Inferior parietal cortex (tissue), 1 donor: Measurements from ENCODE around the gene SMARCC2.
"Not testable (repeated sequence)": the region's sequence is repeated elsewhere in the genome, so short reads cannot be mapped to it uniquely, and the experiment has no call there.

Source experiments
- DNase-seq: peaks from one replicate; pipeline ENCODE4 v3.0.0-alpha.2; 2016; ENCODE audit errors: extremely low spot score

SMARCC2 gene

GRCh38 chr12:56208006-56208405 is 18.7 kb upstream of the SMARCC2 start:
- no peak for DNase-seq

DNA sequence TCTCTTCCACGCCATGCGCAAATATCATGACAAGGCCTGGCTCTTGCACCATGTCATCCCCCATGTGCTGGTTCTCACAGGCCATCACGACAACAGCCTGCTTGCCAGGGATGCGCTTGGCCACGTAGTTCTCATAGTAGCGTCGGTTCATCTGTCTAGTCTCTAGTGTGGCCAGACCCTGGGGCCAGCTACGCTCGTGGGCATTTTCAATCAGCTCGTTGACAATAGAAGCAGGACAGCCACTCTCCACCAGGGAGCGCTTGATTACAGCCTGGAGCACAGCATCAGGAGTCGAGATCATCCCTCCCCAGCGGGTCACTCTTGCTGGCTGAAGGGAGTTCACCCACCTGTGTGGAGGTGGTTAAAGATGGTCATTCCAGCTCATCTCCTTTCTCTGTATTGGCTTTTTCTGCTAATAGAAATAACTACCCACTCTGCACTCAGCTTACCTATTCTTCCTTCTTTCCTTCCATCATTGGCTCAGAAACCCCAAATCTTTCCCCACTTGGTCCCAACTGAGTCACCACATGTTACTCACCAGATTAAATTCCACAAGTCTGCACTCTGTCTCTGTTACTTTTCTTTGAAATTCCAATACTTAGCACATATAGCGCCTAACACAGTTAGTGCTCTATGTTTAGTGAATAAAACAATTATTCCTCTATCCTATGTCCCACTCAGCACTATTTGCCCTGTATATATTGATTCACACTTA is 17.3 kb upstream of the SMARCC2 start:
- DNase-seq: peak; percentile 25

DNA sequence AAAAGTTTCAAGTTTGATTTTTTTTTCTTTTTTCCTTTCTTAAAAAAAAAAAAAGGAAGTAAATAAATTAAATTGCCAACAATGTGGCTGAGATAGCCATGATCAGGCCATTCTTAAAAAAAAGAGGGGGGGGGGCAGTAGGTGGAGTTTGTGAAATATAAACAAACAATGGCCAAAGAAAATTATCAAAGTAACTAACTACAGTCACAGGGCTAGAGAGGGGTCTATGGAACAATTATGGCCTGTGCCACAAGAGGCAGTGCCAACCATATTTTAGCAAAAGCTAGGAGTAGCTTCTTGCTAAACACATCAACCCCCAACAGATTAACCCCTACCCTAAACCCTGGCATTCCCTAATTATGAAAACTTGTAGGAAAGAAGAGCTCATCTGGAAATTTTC is 16.2 kb upstream of the SMARCC2 start:
- DNase-seq: no peak

- DNase-seq: no peak
Measured at GRCh38 chr12:56204275-56204674, 15.0 kb upstream of the SMARCC2 start.

DNA sequence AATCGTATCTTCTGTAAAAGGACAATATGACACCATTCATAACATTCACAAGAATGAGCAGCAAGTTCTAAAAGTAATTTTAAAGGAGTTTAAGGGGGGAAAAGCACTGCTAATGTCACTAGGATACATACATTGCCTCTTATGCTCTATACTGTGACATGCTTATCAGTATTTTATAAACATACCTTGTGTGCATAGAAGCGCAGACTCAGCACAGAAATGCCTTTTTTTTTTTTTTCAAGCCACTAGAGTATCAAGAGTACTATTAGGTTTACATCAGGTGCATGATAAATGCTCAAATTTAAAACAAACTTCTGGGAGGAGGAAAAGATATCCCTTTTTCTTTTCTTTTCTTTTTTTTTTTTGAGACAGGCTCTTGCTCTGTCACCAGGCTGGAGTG is 13.6 kb upstream of the SMARCC2 start:
- no peak for DNase-seq

DNA sequence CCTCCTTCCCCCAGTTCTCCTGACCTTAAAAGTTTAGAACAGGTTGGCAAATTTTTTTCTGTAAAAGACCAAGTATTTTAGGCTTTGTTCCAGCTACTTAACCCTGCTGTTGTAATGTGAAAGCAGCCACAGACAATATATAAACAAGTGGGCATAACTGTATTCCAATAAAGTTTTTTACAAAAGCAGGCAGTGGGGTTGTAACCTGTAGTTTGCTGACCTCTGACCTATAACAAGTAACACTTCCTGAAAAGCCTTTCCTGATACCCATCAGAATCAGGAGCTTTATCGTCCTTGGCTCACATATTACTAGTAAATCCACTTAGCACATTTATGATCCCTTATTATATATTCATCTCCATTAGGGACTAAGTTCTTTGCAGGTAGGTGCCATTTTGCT is 13.1 kb upstream of the SMARCC2 start:
- DNase-seq: no peak

- DNase-seq: no peak
Measured at GRCh38 chr12:56198836-56199235, 9.6 kb upstream of the SMARCC2 start.

DNA sequence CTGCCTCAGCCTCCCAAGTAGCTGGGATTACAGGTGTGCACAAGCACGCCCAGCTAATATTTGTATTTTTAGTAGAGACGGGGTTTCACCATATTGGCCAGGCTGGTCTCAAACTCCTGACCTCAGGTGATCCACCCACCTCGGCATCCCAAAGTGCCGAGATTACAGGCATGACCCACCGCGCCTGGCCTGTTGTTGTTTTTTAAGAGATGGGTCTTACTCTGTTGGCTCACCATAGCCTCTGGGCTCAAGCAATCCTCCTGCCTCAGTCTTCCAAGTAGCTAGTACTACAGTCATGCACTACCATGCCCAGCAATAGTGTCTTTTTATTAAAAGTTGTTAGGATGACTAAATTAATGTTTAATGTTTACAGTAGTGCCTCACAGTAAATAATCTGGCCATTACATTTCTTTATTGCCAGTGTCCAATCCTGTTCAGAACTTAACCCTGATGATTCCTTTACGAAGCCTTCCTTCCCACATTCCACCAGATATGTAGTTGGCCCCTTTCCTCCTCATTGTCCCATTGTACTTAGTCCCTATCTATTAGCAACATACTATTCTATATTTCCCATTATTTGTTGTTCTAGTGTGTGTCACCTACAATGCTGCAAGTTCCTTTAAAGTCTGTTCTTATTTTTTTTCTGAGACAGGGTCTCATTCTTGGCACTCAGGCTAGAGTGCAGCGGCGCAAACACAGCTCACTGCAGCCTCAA is 8.8 kb upstream of the SMARCC2 start:
- DNase-seq: no peak

DNA sequence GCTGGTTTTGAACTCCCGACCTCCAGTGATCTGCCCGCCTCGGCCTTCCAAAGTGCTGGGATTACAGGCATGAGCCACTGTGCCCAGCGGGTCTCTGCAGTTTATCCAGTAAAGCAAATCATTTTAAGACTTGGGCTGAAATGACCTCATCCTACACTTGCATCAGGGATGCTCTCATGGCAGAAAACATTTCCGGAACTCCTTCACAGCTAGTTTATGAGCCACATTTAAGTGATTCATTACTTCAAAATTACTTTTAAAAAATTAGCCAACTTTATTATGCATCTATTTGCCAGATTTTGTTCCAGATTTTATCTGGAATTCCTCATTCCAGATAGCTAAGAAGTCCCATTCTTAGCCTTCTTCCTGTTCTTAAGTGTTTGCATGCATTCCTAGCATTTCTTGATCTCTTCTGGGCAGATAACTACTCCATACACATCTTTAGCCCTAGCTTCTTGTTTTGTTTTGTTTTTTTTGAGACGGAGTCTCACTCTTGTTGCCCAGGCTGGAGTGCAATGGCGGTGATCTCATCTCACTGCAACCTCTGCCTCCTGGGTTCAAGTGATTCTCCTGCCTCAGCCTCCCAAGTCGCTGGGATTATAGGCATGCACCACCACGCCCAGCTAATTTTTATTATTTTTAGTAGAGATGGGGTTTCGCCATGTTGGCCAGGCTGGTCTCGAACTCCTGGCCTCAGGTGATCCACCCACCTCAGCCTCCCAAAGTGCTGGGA is 7.7 kb upstream of the SMARCC2 start:
- DNase-seq: not testable (repeated sequence)

DNA sequence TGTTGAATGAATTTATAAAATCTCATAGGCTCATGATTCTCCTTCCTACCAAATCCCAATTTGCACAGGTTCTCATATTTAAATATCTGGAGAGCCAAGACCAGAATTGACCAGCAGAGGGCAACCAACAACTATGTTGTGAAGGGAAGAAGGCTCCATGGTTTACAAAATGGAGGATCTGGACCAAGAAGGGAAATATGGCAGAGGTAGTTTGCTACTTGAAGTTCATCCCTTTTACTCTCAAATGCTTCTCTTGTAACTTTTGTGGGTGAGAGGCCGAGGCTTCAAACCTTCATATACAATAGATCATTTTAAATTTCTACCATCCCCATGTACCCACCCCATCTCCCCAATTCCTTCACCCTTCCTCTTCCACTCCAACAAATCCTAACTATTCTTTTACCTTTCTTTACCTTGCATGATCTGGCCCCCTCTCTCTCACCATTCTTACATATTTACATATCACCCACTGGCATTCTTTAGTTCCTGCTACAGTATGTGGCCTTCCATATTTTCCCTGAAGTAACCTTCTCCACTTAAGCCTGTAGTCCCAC is 3.8 kb upstream of the SMARCC2 start:
- DNase-seq: peak; percentile 94

GRCh38 chr12:56192582-56192981 is 3.3 kb upstream of the SMARCC2 start:
- DNase-seq: no peak

DNA sequence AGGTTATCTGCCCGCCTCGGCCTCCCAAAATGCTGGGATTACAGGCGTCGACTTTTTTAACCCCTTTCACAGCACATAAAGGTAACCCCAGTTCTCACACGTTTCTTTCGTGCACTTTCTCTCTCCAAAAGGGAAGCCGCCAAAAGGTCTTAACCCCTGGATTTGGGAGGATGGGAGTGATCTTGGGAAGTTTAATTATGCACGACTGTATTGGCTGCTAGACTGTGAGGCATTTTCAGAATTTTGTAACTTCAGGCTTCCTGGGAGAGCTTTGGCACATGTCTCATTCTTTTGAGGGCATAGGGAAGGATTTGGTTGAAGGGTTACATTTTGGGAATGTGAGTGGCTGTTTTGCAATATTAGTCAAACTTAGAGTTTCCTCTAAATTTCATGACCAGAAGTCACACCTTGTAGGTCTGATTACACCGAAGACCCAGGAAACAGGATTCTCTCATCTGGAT is 1.4 kb upstream of the SMARCC2 start:
- peak; percentile 11 for DNase-seq

GRCh38 chr12:56189918-56190694 is 823 bp upstream of the SMARCC2 start:
- DNase-seq: peak; percentile 90

GRCh38 chr12:56188778-56189098 is 545 bp downstream of the SMARCC2 start:
- DNase-seq: no peak

DNA sequence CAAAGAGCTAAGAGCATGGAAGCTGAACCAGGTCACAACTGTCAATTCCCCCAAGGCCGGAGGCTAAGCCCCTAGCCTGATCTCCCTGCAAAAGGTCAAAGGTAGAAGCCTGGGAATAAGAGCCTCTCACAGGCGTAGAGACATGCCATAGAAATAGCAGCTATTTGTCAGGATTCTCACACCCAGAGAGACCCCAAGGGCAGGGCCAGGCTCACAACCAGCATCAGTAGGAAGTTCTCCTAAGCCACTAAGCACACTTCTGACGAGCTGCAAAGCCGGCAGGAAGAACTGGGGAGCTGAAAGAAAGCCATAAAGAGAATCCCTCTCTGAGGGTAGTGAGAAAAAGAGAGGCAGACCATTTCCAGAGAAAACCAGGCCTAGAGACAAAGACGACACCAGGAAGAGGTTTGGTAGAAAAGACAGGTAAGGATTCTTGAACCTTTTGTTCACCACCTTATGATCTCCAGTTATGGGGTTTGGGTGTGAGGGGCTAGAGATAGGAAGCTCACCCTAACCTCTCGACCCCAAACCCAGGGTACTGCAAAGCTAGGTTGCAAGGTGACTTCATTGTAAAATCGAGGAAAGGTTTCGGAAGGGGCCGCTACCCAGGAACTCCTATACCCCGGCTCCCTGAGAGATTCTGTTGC is 1.0 kb downstream of the SMARCC2 start:
- no peak for DNase-seq

GRCh38 chr12:56186957-56187356 is 2.3 kb downstream of the SMARCC2 start:
- DNase-seq: no peak

- no peak for DNase-seq
Measured at GRCh38 chr12:56178347-56178746, 10.9 kb downstream of the SMARCC2 start.

- no peak for DNase-seq
Measured at GRCh38 chr12:56172839-56173238, 16.4 kb downstream of the SMARCC2 start.

- no peak for DNase-seq
Measured at GRCh38 chr12:56169229-56169759, 20.0 kb downstream of the SMARCC2 start.

- no peak for DNase-seq
Measured at GRCh38 chr12:56165369-56165768, 23.9 kb downstream of the SMARCC2 start.

GRCh38 chr12:56164345-56164729 is 24.9 kb downstream of the SMARCC2 start:
- DNase-seq: no peak
